HEK293 (cell line): ENCODE results near the gene RALY.
A peak's percentile ranks its signal among the peaks of the same experiment; 100 is the strongest.

Source experiments
- CTCF ChIA-PET: fragments of 350-600 bp; formaldehyde crosslinking; extraction: SDS; loops from one replicate; lab custom pipeline; 2021; ENCODE audit warnings: antibody characterized with exemption; lab: Yijun Ruan, JAX
- POLR2A ChIA-PET: fragments of 300-600 bp; formaldehyde crosslinking; extraction: SDS; loops from one replicate; lab custom pipeline; 2020; ENCODE audit warnings: antibody characterized with exemption, inconsistent platforms; lab: Yijun Ruan, JAX
- H3K27ac ChIP-seq: fragments of 200-500 bp; sonication (Bioruptor generic); 2 replicates; pipeline ENCODE4 v1.5.1; 2014; ENCODE audit warnings: low read depth, low read length, control low read depth, inconsistent platforms; ENCODE audit errors: extremely low read depth
- H3K36me3 ChIP-seq, 2 experiments: fragments of 200-500 bp in 1 of 2; sonication (Bioruptor generic) in 1 of 2; 1 replicate in 1 of 2; 2 replicates in 1 of 2; pipeline ENCODE4 v1.5.1; 2014 to 2017; ENCODE audit warnings: inconsistent platforms in 2 of 2, low read length in 2 of 2; ENCODE audit not compliant: control insufficient read depth in 2 of 2, insufficient read depth in 1 of 2
- H3K4me1 ChIP-seq: fragments of 200-500 bp; sonication (Bioruptor generic); 2 replicates; pipeline ENCODE4 v1.5.1; 2014; ENCODE audit warnings: mild to moderate bottlenecking, low read length, inconsistent platforms; ENCODE audit not compliant: control insufficient read depth, insufficient read depth
- H3K4me3 ChIP-seq: 2 replicates; pipeline ENCODE4 v1.5.1; 2011; ENCODE audit warnings: low read depth, mild to moderate bottlenecking, control low read depth, low read length, moderate library complexity
- H3K9me3 ChIP-seq: fragments of 200-500 bp; sonication (Bioruptor generic); 2 replicates; pipeline ENCODE4 v1.5.1; 2014; ENCODE audit warnings: low read depth, low read length, inconsistent platforms; ENCODE audit not compliant: control insufficient read depth, insufficient read depth
- EGR2 ChIP-seq: fragments of 450-650 bp; formaldehyde crosslinking; IDR thresholded peaks from 2 replicates; pipeline ENCODE4 v1.5.1; 2016; ENCODE audit warnings: low read depth, missing biosample characterization, missing genetic modification characterization
- GLI2 ChIP-seq: fragments of 450-650 bp; formaldehyde crosslinking; IDR thresholded peaks from 2 replicates; pipeline ENCODE4; 2017; ENCODE audit warnings: missing biosample characterization, missing genetic modification characterization, low read depth, borderline replicate concordance
- HOXA7 ChIP-seq: sonication (generic); formaldehyde crosslinking; IDR thresholded peaks from 2 replicates; pipeline ENCODE4 v1.8.1; 2022; ENCODE audit warnings: missing genetic modification reagents, borderline replicate concordance
- KLF10 ChIP-seq: fragments of 450-650 bp; IDR thresholded peaks from 2 replicates; pipeline ENCODE4 v1.5.1; 2018; ENCODE audit warnings: missing biosample characterization, mild to moderate bottlenecking, missing genetic modification characterization
- KLF7 ChIP-seq: fragments of 450-650 bp; formaldehyde crosslinking; IDR thresholded peaks from 2 replicates; pipeline ENCODE4 v1.5.1; 2016; ENCODE audit warnings: missing biosample characterization, missing genetic modification characterization, borderline replicate concordance
- ZNF155 ChIP-seq: fragments of 450-650 bp; formaldehyde crosslinking; IDR thresholded peaks from 2 replicates; pipeline ENCODE4 v1.5.1; 2016; ENCODE audit warnings: missing biosample characterization, missing genetic modification characterization
- ZNF223 ChIP-seq: fragments of 450-650 bp; formaldehyde crosslinking; IDR thresholded peaks from 2 replicates; pipeline ENCODE4 v1.5.1; 2016; ENCODE audit warnings: missing biosample characterization, missing genetic modification characterization
- ZNF248 ChIP-seq: fragments of 450-650 bp; formaldehyde crosslinking; IDR thresholded peaks from 2 replicates; pipeline ENCODE4 v1.5.1; 2017; ENCODE audit warnings: missing biosample characterization, missing genetic modification characterization
- ZNF311 ChIP-seq: fragments of 450-650 bp; formaldehyde crosslinking; IDR thresholded peaks from 2 replicates; pipeline ENCODE4 v1.5.1; 2017; ENCODE audit warnings: missing biosample characterization, missing genetic modification characterization, borderline replicate concordance
- ZNF366 ChIP-seq: fragments of 450-650 bp; formaldehyde crosslinking; conservative IDR thresholded peaks from 2 replicates; pipeline ENCODE4 v1.5.1; 2016; ENCODE audit warnings: missing biosample characterization, missing genetic modification characterization
- ZNF530 ChIP-seq: fragments of 450-650 bp; formaldehyde crosslinking; IDR thresholded peaks from 2 replicates; pipeline ENCODE4 v1.5.1; 2016; ENCODE audit warnings: low read depth, missing biosample characterization, missing genetic modification characterization
- ZNF549 ChIP-seq: fragments of 450-650 bp; IDR thresholded peaks from 2 replicates; pipeline ENCODE4 v1.5.1; 2018; ENCODE audit warnings: missing biosample characterization, missing genetic modification characterization, mild to moderate bottlenecking, inconsistent platforms, moderate library complexity
- ZNF596 ChIP-seq: fragments of 450-650 bp; IDR thresholded peaks from 2 replicates; pipeline ENCODE4 v1.5.0; 2018; ENCODE audit warnings: missing biosample characterization, mild to moderate bottlenecking, missing genetic modification characterization, moderate library complexity
- ZNF600 ChIP-seq: fragments of 450-650 bp; formaldehyde crosslinking; IDR thresholded peaks from 2 replicates; pipeline ENCODE4 v1.5.1; 2016; ENCODE audit warnings: missing biosample characterization, missing genetic modification characterization
- ZNF623 ChIP-seq: fragments of 450-650 bp; formaldehyde crosslinking; IDR thresholded peaks from 2 replicates; pipeline ENCODE4 v1.5.1; 2016; ENCODE audit warnings: missing biosample characterization, missing genetic modification characterization
- ZNF747 ChIP-seq: fragments of 450-650 bp; formaldehyde crosslinking; IDR thresholded peaks from 2 replicates; pipeline ENCODE4 v1.5.1; 2016; ENCODE audit warnings: missing biosample characterization, missing genetic modification characterization
- ZSCAN16 ChIP-seq: fragments of 450-650 bp; formaldehyde crosslinking; IDR thresholded peaks from 2 replicates; pipeline ENCODE4 v1.5.1; 2016; ENCODE audit warnings: missing biosample characterization, missing genetic modification characterization
- TF ChIP-seq, protein P1 (sequence below): fragments of 450-650 bp; formaldehyde crosslinking; IDR thresholded peaks from 2 replicates; pipeline ENCODE4 v1.5.1; 2016; ENCODE audit warnings: missing biosample characterization, missing genetic modification characterization
- TF ChIP-seq, protein P2 (sequence below): fragments of 450-650 bp; formaldehyde crosslinking; IDR thresholded peaks from 2 replicates; pipeline ENCODE4 v1.5.1; 2016; ENCODE audit warnings: missing biosample characterization, missing genetic modification characterization, low read depth
- TF ChIP-seq, protein P3 (sequence below): fragments of 450-650 bp; formaldehyde crosslinking; IDR thresholded peaks from 2 replicates; pipeline ENCODE4 v1.5.1; 2016; ENCODE audit warnings: missing biosample characterization, missing genetic modification characterization

Gene RALY

DNA sequence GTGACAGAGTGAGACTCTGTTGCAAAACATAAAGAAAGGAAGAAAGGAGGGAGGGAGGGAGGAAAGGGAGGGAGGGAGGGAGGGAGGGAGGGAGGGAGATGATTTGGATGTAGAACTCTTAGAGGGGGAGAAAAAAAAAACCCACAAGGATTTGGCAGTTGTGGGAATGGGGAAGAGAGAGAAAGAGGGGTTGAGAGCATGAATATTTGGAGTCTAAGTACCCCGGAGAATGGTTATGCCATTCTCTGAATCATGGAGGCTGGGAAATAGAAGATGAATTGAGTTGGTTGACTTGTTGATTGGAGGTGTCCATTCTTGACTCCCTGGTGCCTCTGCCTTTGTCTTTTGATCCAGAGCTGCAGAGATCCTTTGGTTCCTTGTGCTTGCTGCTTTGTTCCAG, 35.7 kb downstream of the RALY start:
- Histone ChIP-seq H3K4me3 (no peak overlapping the region), H3K9me3 (no peaks in the 10 kb centered on the region), H3K27ac (no peak overlapping the region), H3K36me3 (peaks cover 0 to 26% of the 10 kb centered on the region in 2 experiments; a peak in 2 of 3 replicates), H3K4me1 (peaks cover 12% of the 10 kb centered on the region)
- TF ChIP-seq ZNF530 (tag by site-specific recombination) (no peak), ZNF600 (tag by site-specific recombination) (no peak), KLF10 (tag by site-specific recombination) (no peak), ZNF223 (tag by site-specific recombination) (no peak), HOXA7 (CRISPR knock-in tag) (no peak), ZNF155 (tag by site-specific recombination) (no peak), ZNF549 (no peak), ZSCAN16 (no peak), GLI2 (tag by site-specific recombination) (no peak), ZNF366 (tag by site-specific recombination) (no peak), ZNF248 (no peak), KLF7 (tag by site-specific recombination) (no peak), ZNF311 (tag by site-specific recombination) (no peak), ZNF747 (tag by site-specific recombination) (no peak), ZNF596 (tag by site-specific recombination) (no peak)
- TF ChIP-seq, protein P1, sequence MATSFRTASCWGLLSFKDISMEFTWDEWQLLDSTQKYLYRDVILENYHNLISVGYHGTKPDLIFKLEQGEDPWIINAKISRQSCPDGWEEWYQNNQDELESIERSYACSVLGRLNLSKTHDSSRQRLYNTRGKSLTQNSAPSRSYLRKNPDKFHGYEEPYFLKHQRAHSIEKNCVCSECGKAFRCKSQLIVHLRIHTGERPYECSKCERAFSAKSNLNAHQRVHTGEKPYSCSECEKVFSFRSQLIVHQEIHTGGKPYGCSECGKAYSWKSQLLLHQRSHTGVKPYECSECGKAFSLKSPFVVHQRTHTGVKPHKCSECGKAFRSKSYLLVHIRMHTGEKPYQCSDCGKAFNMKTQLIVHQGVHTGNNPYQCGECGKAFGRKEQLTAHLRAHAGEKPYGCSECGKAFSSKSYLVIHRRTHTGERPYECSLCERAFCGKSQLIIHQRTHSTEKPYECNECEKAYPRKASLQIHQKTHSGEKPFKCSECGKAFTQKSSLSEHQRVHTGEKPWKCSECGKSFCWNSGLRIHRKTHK (tag by site-specific recombination), result no peak
- TF ChIP-seq, protein P2, sequence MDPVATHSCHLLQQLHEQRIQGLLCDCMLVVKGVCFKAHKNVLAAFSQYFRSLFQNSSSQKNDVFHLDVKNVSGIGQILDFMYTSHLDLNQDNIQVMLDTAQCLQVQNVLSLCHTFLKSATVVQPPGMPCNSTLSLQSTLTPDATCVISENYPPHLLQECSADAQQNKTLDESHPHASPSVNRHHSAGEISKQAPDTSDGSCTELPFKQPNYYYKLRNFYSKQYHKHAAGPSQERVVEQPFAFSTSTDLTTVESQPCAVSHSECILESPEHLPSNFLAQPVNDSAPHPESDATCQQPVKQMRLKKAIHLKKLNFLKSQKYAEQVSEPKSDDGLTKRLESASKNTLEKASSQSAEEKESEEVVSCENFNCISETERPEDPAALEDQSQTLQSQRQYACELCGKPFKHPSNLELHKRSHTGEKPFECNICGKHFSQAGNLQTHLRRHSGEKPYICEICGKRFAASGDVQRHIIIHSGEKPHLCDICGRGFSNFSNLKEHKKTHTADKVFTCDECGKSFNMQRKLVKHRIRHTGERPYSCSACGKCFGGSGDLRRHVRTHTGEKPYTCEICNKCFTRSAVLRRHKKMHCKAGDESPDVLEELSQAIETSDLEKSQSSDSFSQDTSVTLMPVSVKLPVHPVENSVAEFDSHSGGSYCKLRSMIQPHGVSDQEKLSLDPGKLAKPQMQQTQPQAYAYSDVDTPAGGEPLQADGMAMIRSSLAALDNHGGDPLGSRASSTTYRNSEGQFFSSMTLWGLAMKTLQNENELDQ (tag by site-specific recombination), result no peak
- CTCF ChIA-PET, result interaction anchor here (0.6 kb wide), 1 partner anchor 540 kb away, joined by 3 read pairs; no protein-coding TSS in a partner anchor
- POLR2A ChIA-PET, result no interaction called here

DNA sequence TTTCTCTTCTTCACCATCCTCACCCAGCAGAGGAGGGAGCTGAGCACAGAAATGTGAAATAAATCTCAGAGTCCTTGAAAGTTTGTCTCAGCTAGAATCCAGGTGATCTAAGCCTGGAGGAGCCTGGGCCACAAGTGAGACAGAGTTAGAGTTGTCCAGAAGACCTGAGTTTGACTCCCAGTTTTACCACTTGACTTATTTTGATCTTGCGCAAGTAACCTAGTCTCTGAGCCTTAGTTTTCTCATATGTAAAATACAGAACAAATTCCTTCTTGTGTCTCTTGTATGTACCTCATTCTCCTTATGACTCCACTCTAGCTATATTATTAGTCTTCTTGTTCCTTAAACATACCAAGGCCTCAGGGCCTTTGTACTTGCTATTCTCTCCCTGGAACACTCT, 36.7 kb downstream of the RALY start:
- Histone ChIP-seq H3K9me3 (no peaks in the 10 kb centered on the region), H3K4me3 (no peak overlapping the region), H3K4me1 (0 out of 2 replicates have a peak, but pooled peaks cover 3% of the 10 kb centered on the region), H3K27ac (no peak overlapping the region), H3K36me3 (peaks cover 0 to 26% of the 10 kb centered on the region in 2 experiments; a peak in 2 of 3 replicates)
- TF ChIP-seq EGR2 (tag by site-specific recombination) (no peak), ZNF623 (tag by site-specific recombination) (peak; percentile 44)
- TF ChIP-seq, protein P3, sequence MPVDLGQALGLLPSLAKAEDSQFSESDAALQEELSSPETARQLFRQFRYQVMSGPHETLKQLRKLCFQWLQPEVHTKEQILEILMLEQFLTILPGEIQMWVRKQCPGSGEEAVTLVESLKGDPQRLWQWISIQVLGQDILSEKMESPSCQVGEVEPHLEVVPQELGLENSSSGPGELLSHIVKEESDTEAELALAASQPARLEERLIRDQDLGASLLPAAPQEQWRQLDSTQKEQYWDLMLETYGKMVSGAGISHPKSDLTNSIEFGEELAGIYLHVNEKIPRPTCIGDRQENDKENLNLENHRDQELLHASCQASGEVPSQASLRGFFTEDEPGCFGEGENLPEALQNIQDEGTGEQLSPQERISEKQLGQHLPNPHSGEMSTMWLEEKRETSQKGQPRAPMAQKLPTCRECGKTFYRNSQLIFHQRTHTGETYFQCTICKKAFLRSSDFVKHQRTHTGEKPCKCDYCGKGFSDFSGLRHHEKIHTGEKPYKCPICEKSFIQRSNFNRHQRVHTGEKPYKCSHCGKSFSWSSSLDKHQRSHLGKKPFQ (tag by site-specific recombination), result no peak
- ChIA-PET POLR2A (no interaction called here), CTCF (interaction anchor here (0.6 to 1.1 kb wide), 2 partner anchors 9 to 342 kb away, joined by 3 to 4 read pairs; no protein-coding TSS in a partner anchor)
